Measurements from ENCODE around the gene MEGF10. TPM values are rescaled to one million over a fixed set of nuclear protein-coding genes. Genes with fewer than 3 reads are reported as not detected.
"Not testable (repeated sequence)": the region's sequence is repeated elsewhere in the genome, so short reads cannot be mapped to it uniquely, and the experiment has no call there.

Gene MEGF10
- total RNA-seq, 3 donors from 2014 or later (not counting 1 experiment from before 2014, with no cell fraction given) = 1.4 TPM; not detected in 2

DNA sequence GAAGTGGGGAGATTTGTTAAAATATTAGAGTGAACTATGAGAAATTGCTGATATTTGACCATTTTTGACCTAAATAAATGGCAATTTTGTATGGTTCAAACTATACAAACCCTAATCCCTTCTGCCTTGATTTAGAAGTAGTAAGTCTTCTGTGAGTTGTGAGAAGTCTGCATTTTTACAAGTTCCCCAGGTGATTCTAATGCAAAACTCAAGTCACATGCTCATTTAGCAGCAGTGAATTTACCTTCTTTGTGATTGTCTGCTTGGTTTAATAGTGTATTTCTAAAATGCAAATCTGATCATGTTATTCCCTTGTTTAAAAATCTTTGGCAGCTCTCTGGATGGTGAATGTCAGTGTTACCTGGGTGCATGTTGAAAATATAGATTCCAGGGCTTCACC lies 2.8 kb downstream of the MEGF10 start:
- H3K4me3 ChIP-seq (ENCODE audit: low read length) = no peak overlapping the region
- H3K9me3 ChIP-seq (ENCODE audit: control insufficient read depth, insufficient read depth, low read length) = no peaks in the 10 kb centered on the region
- peaks cover 0 to 2% of the 10 kb centered on the region in 2 donors for H3K9me3 Mint-ChIP-seq
- H3K4me1 Mint-ChIP-seq = peaks cover 0 to 5% of the 10 kb centered on the region in 2 donors
- H3K4me3 Mint-ChIP-seq = no peak overlapping the region
- intact Hi-C loops (cut with micrococcal nuclease) = no loop called here
- H3K4me1 ChIP-seq (ENCODE audit: control insufficient read depth, insufficient read depth, low read length) = peaks cover 6% of the 10 kb centered on the region
- H3K27me3 ChIP-seq (ENCODE audit: control insufficient read depth, insufficient read depth, low read length) = peaks cover 33% of the 10 kb centered on the region
- peaks cover 37 to 71% of the 10 kb centered on the region in 2 donors for H3K27me3 Mint-ChIP-seq (ENCODE audit: low read depth in 2 of 2)
- ATAC-seq (no peak), DNase-seq (no peak)
- peaks cover 5% of the 10 kb centered on the region for H3K36me3 Mint-ChIP-seq
- no peaks in the 10 kb centered on the region for H3K36me3 ChIP-seq (ENCODE audit: control insufficient read depth, insufficient read depth, low read length)
- H3K27ac Mint-ChIP-seq = no peak overlapping the region
- TF ChIP-seq, protein P1, sequence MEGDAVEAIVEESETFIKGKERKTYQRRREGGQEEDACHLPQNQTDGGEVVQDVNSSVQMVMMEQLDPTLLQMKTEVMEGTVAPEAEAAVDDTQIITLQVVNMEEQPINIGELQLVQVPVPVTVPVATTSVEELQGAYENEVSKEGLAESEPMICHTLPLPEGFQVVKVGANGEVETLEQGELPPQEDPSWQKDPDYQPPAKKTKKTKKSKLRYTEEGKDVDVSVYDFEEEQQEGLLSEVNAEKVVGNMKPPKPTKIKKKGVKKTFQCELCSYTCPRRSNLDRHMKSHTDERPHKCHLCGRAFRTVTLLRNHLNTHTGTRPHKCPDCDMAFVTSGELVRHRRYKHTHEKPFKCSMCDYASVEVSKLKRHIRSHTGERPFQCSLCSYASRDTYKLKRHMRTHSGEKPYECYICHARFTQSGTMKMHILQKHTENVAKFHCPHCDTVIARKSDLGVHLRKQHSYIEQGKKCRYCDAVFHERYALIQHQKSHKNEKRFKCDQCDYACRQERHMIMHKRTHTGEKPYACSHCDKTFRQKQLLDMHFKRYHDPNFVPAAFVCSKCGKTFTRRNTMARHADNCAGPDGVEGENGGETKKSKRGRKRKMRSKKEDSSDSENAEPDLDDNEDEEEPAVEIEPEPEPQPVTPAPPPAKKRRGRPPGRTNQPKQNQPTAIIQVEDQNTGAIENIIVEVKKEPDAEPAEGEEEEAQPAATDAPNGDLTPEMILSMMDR (IDR thresholded peaks at IDR 0.05) = no peak
- H3K27ac ChIP-seq (ENCODE audit: low read length) = no peak overlapping the region

GRCh38 chr5:127294829-127295228 lies 4.2 kb downstream of the MEGF10 start:
- peaks cover 32 to 61% of the 10 kb centered on the region in 2 donors for H3K27me3 Mint-ChIP-seq (ENCODE audit: low read depth in 2 of 2)
- H3K9me3 Mint-ChIP-seq = no peaks in the 10 kb centered on the region

GRCh38 chr5:127295454-127295853 lies 4.9 kb downstream of the MEGF10 start:
- ATAC-seq = no peak
- Mint-ChIP-seq H3K27ac (no peak overlapping the region), H3K27me3 (ENCODE audit: low read depth in 2 of 2) (peaks cover 29 to 59% of the 10 kb centered on the region in 2 donors), H3K9me3 (no peaks in the 10 kb centered on the region), H3K36me3 (no peaks in the 10 kb centered on the region), H3K4me1 (peaks cover 0 to 5% of the 10 kb centered on the region in 2 donors), H3K4me3 (no peak overlapping the region)
- Histone ChIP-seq H3K36me3 (ENCODE audit: control insufficient read depth, insufficient read depth, low read length) (no peaks in the 10 kb centered on the region), H3K27ac (ENCODE audit: low read length) (no peak overlapping the region), H3K9me3 (ENCODE audit: control insufficient read depth, insufficient read depth, low read length) (no peaks in the 10 kb centered on the region), H3K4me1 (ENCODE audit: control insufficient read depth, insufficient read depth, low read length) (peaks cover under 1% of the 10 kb centered on the region), H3K4me3 (ENCODE audit: low read length) (no peak overlapping the region), H3K27me3 (ENCODE audit: control insufficient read depth, insufficient read depth, low read length) (peaks cover 26% of the 10 kb centered on the region)
- intact Hi-C loops (cut with micrococcal nuclease) = no loop called here
- TF ChIP-seq, protein P1 (IDR thresholded peaks at IDR 0.05) = no peak
- DNase-seq = no peak
- 83% methylated on average over 1 of the region's 1 CpG for WGBS (ENCODE audit: insufficient coverage)

More at GRCh38 chr5:127294829-127295228, 4.2 kb downstream of the MEGF10 start:
- Mint-ChIP-seq H3K4me3 (no peak overlapping the region), H3K4me1 (peaks cover 0 to 5% of the 10 kb centered on the region in 2 donors), H3K36me3 (no peaks in the 10 kb centered on the region), H3K27ac (no peak overlapping the region)
- peaks cover 30% of the 10 kb centered on the region for H3K27me3 ChIP-seq (ENCODE audit: control insufficient read depth, insufficient read depth, low read length)
- DNase-seq (no peak), ATAC-seq (no peak)
- no peak overlapping the region for H3K4me3 ChIP-seq (ENCODE audit: low read length)
- TF ChIP-seq, protein P1 (IDR thresholded peaks at IDR 0.05) = no peak
- H3K36me3 ChIP-seq (ENCODE audit: control insufficient read depth, insufficient read depth, low read length) = no peaks in the 10 kb centered on the region
- no peaks in the 10 kb centered on the region for H3K9me3 ChIP-seq (ENCODE audit: control insufficient read depth, insufficient read depth, low read length)
- H3K27ac ChIP-seq (ENCODE audit: low read length) = no peak overlapping the region
- intact Hi-C loops (cut with micrococcal nuclease) = no loop called here
- peaks cover 6% of the 10 kb centered on the region for H3K4me1 ChIP-seq (ENCODE audit: control insufficient read depth, insufficient read depth, low read length)
- no CpG with 5 or more reads among the region's 1 CpG for WGBS (ENCODE audit: insufficient coverage)

GRCh38 chr5:127296321-127296720 lies 5.7 kb downstream of the MEGF10 start:
- H3K4me1 Mint-ChIP-seq = no peaks in the 10 kb centered on the region
- H3K27me3 Mint-ChIP-seq (ENCODE audit: low read depth in 2 of 2) = peaks cover 22 to 53% of the 10 kb centered on the region in 2 donors
- Histone ChIP-seq H3K4me3 (ENCODE audit: low read length) (no peak overlapping the region), H3K9me3 (ENCODE audit: control insufficient read depth, insufficient read depth, low read length) (no peaks in the 10 kb centered on the region), H3K27ac (ENCODE audit: low read length) (no peak overlapping the region), H3K36me3 (ENCODE audit: control insufficient read depth, insufficient read depth, low read length) (no peaks in the 10 kb centered on the region), H3K4me1 (ENCODE audit: control insufficient read depth, insufficient read depth, low read length) (no peaks in the 10 kb centered on the region), H3K27me3 (ENCODE audit: control insufficient read depth, insufficient read depth, low read length) (peaks cover 21% of the 10 kb centered on the region)
- H3K9me3 Mint-ChIP-seq = no peaks in the 10 kb centered on the region
- intact Hi-C loops (cut with micrococcal nuclease) = no loop called here
- H3K36me3 Mint-ChIP-seq = no peaks in the 10 kb centered on the region
- ATAC-seq (no peak), DNase-seq (no peak)
- no peak overlapping the region for H3K27ac Mint-ChIP-seq
- H3K4me3 Mint-ChIP-seq = no peak overlapping the region
- TF ChIP-seq, protein P1 (IDR thresholded peaks at IDR 0.05) = no peak

- H3K4me3 Mint-ChIP-seq; H3K4me3 ChIP-seq (ENCODE audit: low read length); H3K4me1 ChIP-seq (ENCODE audit: control insufficient read depth, insufficient read depth, low read length); H3K27ac Mint-ChIP-seq; H3K9me3 ChIP-seq (ENCODE audit: control insufficient read depth, insufficient read depth, low read length); H3K4me1 Mint-ChIP-seq; H3K27ac ChIP-seq (ENCODE audit: low read length); H3K9me3 Mint-ChIP-seq; ATAC-seq; H3K36me3 ChIP-seq (ENCODE audit: control insufficient read depth, insufficient read depth, low read length); H3K36me3 Mint-ChIP-seq; intact Hi-C loops (cut with micrococcal nuclease); DNase-seq: not testable (repeated sequence)
- H3K27me3 ChIP-seq (ENCODE audit: control insufficient read depth, insufficient read depth, low read length) = peaks cover 16% of the 10 kb centered on the region
- WGBS (ENCODE audit: insufficient coverage) = 83% methylated on average over 5 of the region's 5 CpGs
- H3K27me3 Mint-ChIP-seq (ENCODE audit: low read depth in 2 of 2) = peaks cover 16 to 47% of the 10 kb centered on the region in 2 donors
Observed at GRCh38 chr5:127296894-127297293, 6.3 kb downstream of the MEGF10 start.
